NCI-H2227 (cell line): Measurements from ENCODE around the gene LILRB5.
A peak's percentile ranks its signal among the peaks of the same experiment; 100 is the strongest.
"Not testable (repeated sequence)": the region's sequence is repeated elsewhere in the genome, so short reads cannot be mapped to it uniquely, and the experiment has no call there.

Source experiments
- DNase-seq: peaks from one replicate; lab custom pipeline; 2025; ENCODE audit not compliant: unreplicated experiment; lab: John Stamatoyannopoulos, UW

LILRB5 gene

GRCh38 chr19:54245936-54246335, 11.1 kb downstream of the LILRB5 start:
- DNase-seq: no peak

- DNase-seq: not testable (repeated sequence)
Measured at GRCh38 chr19:54243809-54244208, 13.3 kb downstream of the LILRB5 start.

- not testable (repeated sequence) for DNase-seq
Measured at GRCh38 chr19:54242646-54243045, 14.4 kb downstream of the LILRB5 start, which contains the start of gene LILRA6. LILRA6 (minus strand) TSS chr19:54242790.

GRCh38 chr19:54242234-54242633, 14.8 kb downstream of the LILRB5 start:
- not testable (repeated sequence) for DNase-seq

GRCh38 chr19:54240372-54241336, 16.4 kb downstream of the LILRB5 start:
- not testable (repeated sequence) for DNase-seq

- DNase-seq: not testable (repeated sequence)
Measured at GRCh38 chr19:54239491-54240371, 17.3 kb downstream of the LILRB5 start.

GRCh38 chr19:54233941-54234340, 23.1 kb downstream of the LILRB5 start:
- no peak for DNase-seq

- peak; percentile 98 for DNase-seq
Measured at GRCh38 chr19:54231077-54231931, 25.8 kb downstream of the LILRB5 start.

- no peak for DNase-seq
Measured at GRCh38 chr19:54230031-54230430, 27.0 kb downstream of the LILRB5 start.

GRCh38 chr19:54229146-54229545, 27.9 kb downstream of the LILRB5 start:
- no peak for DNase-seq

- DNase-seq: not testable (repeated sequence)
Measured at GRCh38 chr19:54224619-54225018, 32.5 kb downstream of the LILRB5 start.

GRCh38 chr19:54223937-54224281, 33.2 kb downstream of the LILRB5 start:
- not testable (repeated sequence) for DNase-seq

- not testable (repeated sequence) for DNase-seq
Measured at GRCh38 chr19:54223277-54223936, 33.7 kb downstream of the LILRB5 start.

- DNase-seq: not testable (repeated sequence)
Measured at GRCh38 chr19:54222474-54223276, 34.4 kb downstream of the LILRB5 start, which contains the start of gene LILRB3. LILRB3 (minus strand) TSS chr19:54223007; CDS start chr19:54222976, 31 bp downstream.

GRCh38 chr19:54221947-54222346, 35.1 kb downstream of the LILRB5 start:
- not testable (repeated sequence) for DNase-seq

GRCh38 chr19:54219702-54220101, 37.4 kb downstream of the LILRB5 start:
- DNase-seq: not testable (repeated sequence)

- DNase-seq: no peak
Measured at GRCh38 chr19:54218960-54219661, 38.0 kb downstream of the LILRB5 start.

- DNase-seq: no peak
Measured at GRCh38 chr19:54218259-54218658, 38.8 kb downstream of the LILRB5 start.
